Measurements from ENCODE around the gene TDRD9.

Gene TDRD9

DNA sequence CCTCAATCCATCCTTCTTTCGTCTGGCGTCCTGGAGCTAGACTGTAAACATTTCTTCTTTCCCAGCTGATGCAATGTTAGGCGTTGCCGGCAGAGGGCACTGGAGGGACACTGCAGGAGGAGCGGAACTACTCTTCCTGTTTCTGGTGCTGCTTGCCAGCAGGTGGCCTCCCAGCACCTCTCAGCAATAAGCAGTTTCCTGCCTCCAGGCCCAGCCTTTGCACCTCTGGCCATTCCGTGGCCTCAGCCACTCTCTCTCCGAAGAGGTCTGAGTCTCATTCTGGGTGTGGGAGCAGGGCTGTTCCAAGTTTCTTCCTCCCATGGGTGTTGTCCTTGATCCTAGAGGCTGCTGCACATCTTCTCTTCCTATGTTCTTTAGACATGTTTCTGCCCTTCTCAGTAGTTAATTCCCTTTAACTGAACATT lies 149.8 kb downstream of the TDRD9 start:
- DNase-seq = peak; percentile 65

DNA sequence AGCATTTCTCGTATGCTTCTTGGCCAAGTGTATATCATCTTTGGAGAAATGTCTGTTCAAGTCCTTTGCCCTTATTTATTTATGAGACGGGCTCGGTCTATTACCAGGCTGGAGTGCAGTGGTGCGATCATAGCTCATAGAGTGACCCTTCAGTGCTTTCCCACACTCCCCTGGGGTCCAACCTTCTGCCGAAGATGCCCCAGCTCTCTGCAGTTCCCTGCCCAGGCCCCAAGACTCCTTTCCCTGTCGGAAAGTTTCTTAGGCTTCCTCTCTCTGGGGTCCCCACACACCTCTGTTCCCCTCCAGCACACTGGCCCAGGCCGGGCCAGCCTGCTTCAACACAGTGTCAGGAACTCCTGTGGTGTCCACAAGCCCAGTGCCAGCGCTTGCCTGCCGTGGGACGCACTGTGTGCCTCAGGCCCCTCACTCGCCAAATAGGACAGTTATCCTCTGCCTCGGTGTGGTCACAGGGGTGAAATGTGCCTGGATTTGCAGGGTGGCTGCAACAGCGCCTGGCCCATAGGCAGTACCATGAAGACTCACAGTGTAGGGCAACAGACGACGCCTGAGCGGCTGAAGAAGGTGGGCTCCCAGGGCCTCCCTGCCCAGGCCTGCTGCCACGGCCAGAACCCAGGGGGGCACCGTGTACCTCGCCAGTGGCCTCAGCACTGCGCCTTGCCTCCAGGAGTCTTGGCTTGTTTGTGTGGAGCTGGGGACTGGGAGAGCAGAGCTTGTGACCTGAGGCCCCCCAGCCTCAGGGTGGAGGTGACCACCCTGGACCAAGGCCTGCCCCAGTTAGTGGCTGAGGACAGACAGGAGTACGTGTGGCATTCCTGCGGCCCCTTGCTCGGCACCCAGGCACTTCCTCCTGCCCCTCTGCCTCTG lies 152.4 kb downstream of the TDRD9 start:
- no peak for DNase-seq

DNA sequence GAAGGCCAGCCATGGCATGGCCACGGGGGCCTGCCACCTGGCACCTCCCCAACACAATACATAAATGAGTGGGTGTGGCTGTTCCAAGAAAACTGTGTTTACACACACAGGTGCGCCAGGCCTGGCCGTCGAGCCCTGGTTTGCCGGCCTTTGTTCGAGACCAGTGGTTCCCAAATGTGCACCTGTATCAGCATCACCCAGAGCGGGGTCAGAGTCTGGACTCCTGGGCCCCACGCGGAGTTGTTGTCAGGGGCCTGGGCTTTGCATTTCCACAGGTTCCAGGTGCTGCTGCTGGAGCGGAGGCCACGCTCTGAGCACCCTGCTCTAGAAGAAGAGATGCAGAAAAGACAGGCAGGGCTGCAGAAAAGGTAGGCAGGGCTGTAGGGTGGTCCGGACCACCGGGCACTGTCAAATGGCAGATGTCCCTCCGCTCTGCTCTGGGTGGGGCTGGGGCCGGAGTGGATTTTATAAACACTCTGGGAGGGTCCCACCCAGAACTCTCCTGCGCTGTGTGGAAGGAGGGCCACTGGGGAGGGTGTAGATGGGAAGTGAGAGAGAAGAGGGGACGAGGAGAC lies 153.1 kb downstream of the TDRD9 start:
- DNase-seq = no peak

DNA sequence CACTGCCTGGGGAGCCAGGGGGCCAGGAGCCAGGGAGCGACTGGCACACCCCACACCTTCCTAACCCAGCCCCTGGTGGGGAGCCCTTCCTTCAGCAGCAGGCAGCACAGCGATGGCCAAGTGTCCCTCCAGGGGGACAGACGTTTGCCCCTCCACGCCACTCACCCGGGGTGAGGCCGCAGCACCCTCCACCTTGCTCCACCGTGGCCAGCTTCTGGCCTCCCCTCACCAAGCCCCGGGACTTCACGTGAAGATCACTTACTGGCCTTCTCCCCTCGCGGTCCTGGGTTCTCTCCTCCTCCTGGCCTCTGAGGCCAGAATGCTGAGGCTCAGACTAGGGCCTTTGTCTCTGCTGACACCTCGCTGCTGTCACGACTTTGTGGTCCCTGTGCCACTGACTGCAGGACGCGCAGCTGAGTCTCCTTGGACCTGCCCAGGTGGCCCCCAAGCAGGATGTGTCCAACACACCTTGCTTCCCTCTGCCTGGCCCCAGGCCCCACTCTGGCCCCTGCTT lies 153.8 kb downstream of the TDRD9 start:
- no peak for DNase-seq

DNA sequence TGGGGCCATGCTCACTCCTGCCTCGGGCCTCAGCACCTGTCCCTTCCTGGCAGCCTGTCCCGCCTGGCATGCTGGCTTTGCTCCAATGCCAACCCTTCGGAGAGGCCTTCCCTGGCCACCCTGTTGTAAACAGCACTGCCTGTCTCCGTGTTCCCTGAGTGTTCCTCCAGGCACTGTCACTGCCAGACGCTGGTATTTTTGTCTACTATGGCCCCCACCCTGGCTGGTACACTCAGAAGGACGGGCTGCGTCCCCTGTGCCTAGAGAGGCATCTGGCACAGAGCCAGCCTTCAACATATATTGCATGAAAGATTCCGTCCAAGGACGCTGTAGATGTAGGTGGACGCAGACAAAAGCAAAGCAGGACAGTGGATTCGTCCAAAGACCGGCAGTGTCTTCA lies 154.6 kb downstream of the TDRD9 start:
- DNase-seq = no peak

DNA sequence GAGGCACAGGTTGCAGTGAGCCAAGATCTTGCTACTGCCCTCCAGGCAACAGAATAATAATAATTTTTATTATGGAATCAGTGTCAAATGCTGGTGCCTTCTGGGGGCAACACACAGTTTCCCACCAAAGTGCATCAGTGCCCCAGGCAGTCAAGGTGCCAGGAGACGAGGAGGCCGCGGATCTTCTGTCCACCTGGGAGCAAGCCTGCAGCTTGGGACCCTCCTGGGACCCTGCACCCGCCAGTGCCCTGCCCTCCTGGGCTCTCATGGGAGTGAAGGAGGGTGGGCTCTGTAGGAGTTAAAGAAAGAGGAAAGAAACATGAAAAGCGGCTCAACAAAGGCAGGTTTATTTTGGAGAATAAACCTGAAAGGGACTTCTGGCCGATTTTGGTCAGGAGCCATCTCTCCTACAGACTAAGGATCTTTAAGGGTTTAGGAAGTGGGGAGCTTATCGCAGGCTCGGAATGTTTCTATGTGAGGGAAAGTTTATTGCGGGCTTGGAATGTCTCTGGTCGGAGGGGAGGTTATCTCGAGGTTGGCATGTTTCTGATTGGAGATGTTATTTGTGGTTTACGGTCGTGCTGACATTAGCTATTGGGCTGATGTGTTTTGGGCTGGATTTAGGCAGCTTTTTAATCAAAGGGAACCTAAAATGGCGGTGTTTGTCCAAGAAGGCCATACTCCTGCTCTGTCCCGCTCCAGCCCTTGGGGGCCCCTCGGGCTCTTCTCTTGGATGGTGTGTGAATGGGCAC lies 156.2 kb downstream of the TDRD9 start:
- no peak for DNase-seq

DNA sequence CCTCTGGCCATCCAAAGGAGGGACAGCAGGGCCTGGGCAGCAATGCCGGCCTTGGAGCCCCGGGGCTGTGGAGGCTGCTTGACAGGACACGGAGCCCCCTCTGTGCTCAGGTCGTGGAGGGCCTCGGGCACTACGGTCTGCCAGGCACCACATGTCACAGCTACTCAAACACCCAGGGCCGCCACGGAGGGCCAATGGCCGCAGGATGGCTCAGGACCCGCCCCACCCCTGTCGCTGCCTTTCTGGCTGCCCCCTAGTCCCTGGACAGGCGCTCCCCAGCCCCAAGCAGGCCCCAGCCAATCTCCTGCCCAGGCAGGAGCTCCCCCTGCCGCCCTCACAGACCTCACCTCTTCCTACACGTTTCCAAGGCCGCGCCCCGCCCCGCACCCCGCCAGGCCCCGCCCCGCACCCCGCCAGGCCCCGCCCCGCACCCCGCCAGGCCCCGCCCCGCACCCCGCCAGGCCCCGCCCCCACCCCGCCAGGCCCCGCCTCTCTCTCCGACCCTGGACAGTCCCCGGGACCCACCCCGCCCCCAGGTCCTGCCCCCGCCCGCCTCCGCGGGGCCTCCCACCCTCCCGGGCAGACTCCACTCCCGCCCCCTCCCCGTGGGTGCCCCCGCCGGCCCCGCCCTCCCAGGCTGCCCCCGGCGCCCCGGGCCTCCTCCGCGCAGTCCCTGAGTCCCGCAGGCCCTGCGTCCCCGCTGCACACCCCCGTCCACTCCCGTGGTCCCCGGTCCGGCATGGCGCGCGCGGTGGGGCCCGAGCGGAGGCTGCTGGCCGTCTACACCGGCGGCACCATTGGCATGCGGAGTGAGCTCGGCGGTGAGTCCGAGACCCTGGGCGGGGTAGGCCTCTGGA lies 157.0 kb downstream of the TDRD9 start, which contains the start of gene ASPG:
ASPG (plus strand) TSS at position 669 of the 857 bp plus-strand sequence; CDS start at position 740, 71 bp downstream.
- no peak for DNase-seq

DNA sequence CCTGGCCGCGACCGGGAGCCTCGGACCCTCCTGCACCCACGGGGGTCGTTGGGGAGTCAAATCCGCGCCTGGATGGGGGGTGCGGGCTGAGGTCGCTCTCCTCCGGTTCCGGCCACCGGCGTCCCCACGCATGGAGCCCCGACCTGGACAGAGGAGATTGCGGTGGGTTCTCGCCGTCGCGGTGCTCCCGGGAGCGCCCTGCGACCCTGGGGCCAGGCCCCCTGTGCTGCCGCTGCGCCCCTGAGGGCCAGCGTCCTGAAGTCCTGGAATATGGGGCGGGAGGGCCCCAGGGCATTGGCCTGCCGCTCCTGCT lies 157.6 kb downstream of the TDRD9 start:
- no peak for DNase-seq

DNA sequence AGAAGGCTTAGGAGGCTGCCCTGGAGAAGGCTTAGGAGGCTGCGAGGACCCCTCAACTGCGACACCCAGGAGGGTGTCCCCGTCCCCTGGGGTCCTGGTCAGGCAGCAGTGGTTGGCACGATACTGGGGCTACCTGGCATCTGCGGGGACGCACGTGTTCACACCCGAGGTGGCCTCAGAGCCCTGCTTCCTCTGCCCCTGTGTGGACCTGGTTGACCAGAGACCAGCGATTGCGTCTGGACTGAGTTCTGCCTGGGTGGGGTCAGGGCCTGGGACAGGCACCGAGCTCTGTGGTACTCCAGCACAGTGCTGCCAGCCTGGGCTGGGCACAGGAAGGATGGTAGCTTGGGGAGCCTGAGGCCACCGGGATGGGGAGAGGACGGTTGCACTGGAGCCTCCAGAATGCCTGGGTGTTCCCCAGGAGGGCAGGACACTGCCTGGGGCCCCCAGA lies 158.0 kb downstream of the TDRD9 start:
- DNase-seq = no peak

DNA sequence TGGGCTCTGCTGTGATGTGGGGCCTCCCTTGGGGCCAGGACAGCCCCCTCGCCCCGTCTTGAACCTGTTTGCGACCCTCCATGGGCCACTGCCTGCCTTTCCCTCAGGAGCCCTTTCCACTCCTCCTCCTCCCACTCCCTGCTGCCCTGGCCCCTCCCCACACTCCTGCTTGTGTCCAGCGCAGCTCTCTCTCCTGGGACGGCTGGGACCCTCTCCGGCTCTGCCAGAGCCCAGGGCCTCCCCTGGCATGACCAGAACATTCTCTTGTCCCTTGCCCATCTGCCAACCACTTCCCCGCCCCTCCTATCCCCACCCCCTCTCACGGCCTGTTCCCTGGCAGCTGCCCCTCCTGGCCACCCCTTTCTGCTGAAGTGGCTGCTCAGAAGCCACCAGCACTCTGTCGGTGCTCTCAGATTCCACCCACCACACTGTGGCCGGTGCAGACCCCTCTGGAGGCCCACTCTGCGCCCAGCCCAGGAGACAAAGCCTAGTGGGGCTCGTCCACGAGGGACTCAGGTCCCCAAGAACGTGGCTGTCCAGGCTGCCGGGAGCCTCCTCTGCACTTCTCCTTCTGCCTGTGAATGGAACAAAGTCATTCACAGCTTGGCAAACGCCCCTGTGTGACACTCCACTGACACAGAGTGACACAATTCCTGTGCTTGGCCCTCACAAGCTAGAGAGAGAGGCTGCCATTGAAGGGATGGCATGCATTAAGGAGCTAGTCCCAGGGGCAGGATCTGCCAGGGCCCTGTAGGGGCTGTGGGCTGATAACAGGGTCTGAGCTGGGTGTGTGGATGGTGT lies 158.6 kb downstream of the TDRD9 start:
- DNase-seq = no peak

DNA sequence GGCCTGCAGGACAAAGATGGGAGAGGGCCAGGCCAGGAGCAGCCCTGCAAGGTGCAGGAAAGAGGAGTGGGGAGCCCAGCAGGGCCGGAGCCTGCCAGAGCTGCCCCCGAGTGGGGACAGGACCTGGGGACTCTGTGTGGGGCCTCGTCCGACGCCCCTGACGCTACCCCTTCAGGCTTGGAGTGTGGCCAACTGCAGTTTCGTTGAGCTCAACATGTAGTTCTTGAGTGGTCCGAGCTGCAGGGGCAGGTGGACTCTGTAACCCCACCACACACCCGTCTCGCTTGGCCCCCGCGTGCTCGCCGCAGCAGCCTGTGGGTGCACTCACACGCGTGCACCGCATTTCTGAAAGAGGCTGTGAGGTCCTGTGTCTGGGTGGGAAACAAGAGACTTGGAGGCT lies 159.2 kb downstream of the TDRD9 start:
- no peak for DNase-seq

DNA sequence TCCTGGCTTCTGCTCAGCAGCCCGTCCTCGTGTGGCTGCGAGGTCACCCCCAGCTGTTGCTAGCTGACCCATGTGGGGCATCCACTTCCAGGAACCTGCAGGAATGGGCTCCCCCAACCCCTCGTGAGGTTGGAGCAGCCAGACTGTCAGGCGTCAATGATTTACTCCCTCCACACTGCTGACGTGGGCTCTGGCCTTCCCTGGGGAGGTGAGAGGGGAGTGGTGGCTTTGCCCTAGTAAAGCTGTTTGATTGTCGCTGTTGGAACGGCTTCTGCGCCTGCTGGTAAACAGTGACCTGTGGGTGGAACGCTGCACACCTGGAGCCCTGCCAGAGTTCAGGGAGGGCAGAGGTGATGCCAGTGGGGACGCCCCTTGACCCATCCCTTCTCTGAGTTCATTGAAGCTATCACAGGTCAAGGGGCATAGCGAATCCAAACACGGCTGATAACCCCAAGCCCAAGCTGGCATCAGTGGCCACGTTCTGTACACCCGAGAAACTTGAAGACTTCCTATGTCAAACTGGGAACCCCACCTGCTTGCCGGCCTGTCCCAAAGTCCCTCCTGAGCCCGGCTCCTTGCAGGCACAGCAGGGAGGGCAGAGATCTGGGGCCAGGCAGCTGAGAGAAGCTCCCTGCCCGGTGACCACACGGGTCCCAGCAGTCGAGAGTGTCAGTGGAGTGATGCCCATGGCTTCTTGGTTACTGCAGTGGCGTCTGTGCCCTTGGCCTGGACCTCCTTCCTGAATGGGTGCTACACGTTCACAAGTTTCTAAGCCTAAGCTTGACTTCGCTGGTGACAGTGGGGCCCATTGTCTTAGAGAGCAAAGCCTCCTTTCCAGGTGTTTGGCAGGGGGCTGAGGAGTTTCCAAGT lies 160.0 kb downstream of the TDRD9 start:
- no peak for DNase-seq

DNA sequence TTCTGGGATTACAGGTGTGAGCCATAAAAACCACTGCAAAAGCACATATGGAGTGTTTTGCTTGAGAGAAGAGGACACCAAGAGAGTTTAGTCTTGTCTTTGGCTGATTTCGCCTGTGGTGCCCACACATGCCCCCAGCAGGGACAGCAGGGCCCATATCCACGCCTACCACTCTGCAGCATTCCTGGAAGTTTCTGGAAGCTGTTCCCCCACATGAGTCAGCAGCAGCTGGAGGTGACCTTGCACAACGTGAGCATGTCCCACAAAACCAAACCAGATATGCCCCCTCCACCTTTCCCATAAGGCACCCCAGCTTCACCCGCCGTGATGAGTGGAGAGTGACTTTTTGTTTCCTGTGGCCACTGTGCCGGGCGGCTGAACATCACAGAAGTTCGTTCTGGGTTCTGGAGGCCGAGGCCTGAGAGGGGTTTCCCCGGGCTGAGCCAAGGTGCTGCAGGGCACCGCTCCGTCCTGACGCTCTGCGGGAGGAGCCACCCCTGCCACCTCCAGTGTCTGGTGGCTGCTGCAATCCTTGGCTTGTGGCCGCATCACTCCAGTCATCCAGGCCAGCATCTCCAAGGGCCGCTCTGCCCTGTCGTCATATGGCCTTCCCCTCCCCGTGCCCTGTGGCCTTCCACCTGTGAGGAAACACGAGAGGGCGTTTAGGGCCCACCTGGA lies 162.0 kb downstream of the TDRD9 start:
- DNase-seq = no peak

DNA sequence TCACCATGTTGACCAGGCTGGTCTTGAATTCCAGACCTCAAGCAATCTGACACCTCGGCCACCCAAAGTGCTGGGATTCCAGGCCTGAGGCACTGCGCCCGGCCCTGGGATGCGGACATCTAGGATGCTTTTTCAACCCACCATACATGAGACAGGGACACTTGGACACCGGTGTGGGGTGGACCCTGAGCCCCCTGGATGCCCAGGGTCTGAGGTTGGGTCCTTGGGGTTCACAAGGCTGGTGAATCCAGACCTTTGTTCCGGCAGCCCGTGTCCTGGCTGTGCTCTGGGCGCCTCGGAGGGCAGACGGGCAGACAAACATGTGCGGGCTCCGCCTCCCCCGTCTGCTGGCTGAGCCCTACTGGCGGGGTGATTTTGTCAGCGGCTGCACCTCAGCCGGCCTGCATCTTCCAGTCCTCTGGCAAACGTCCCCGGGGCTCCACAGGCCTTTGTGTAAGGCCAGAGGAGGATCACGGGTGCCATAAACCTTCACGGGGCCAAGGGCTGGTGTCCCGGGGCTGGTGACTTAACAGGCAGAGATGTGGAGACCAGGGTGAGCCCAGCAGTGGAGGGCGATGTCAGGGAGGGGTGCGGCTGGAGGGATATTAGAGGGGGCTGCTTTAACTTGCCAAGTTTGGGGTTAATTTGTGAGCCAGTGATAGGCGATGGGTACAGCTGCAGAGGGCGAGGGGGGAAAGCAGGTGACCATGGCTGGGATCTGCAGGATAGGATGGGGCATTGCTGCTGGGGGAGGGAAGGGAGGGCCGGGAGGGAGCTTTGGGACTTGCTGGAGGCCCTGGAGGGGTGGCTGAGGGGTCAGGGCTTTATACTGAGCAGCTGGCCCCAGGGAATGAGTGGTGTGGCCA lies 163.0 kb downstream of the TDRD9 start:
- no peak for DNase-seq

DNA sequence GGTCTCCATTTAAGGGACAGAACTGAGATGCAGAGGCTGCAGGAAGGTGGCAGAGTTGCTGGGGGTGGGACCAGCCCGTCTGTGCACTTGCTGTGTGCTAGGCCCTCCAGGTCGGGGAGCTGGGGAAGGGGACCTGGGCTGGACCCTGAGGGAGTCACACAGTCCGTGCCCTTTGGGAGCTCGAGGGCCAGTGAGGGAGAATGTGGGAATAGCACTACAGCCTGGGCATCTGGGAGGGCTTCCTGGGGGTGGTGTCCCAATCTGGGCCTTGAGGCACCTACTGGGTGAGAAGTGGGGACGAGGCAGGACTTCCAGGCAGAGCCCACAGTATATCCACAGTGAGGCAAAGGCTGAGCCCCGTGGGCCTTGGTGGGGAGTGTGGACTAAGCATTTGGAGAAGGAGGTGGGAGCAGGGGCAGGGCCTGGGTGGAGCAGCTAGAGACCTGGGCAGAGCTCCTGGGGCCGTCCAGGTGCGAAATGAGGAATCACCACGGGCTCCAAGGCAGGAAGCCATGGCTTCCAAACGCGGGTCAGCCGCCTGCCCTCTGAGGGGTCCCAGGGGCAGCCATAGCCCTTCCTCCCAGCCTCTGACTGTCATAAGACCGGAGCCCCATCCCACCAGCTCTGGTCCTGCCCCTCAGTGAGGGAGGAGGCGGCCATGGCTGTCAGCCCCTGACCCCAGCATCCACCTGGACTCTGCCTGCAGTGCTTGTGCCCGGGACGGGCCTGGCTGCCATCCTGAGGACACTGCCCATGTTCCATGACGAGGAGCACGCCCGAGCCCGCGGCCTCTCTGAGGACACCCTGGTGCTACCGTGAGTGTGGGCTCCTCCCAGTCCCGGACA lies 163.9 kb downstream of the TDRD9 start:
- DNase-seq = no peak

DNA sequence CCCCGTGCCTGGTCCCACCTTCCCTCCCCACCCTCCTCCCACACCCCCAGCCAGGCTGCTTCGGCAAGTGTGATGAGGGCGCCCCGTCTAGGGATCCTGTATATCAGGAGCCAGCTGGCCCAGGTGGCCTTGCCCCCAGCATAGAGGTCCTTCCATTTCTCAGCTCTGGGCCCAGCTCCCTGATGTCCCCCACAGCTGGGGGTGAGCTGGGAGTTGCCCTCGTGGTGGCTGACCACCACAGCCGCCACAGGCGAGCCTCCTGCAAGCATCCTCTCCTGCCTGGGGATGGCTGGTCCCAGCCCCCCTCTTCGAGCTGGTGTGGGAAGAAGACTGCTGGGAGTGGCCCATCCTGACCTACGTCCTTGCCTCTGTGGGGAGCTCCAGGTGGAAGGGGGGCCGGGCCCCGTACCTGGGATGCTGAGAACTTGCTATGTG lies 164.7 kb downstream of the TDRD9 start:
- DNase-seq = no peak

DNA sequence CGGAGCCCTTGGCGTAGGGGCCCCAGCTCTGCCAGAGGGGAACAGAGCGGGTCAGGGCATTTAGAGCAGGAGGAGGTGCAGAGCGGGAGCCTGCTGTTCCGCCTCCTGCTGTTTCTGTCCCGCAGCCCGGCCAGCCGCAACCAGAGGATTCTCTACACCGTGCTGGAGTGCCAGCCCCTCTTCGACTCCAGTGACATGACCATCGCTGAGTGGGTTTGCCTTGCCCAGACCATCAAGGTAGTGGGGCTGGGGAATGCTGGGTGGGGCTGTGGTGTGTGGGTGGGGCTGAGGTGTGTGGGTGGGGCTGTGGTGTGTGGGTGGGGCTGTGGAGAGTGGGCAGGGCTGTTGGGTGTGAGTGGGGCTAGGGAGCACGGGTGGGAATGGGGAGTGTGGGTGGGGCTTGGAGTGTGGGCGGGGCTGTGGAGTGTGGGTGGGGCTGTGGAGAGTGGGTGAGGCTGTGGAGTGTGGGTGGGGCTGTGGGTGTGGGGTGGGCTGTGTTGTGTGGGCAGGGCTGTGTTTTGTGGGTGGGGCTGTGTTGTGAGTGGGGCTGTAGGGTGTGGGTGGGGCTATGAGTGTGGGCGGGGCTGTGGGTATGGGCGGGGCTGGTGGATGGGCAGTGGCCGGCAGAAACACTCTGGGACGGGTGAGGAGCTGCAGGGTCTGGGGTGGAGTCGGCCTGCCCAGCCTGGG lies 165.3 kb downstream of the TDRD9 start:
- no peak for DNase-seq
